Transverse colon (tissue), 4 donors: ENCODE data around the gene ITGA8. TPM values are rescaled to one million over a fixed set of nuclear protein-coding genes. Genes with fewer than 3 reads are reported as not detected.
"Not testable (repeated sequence)": the region's sequence is repeated elsewhere in the genome, so short reads cannot be mapped to it uniquely, and the experiment has no call there.

Source experiments
- DNase-seq: peaks from one replicate; pipeline ENCODE4 v3.0.0-alpha.2; 2019
- H3K27ac ChIP-seq, 4 donors: fragments of 200-600 bp; sonication (generic); 2 replicates each; pipeline ENCODE4 v1.5.1; 2016 to 2018; ENCODE audit warnings: inconsistent platforms in 4 of 4
- H3K27me3 ChIP-seq: fragments of 200-600 bp; sonication (generic); 2 replicates; pipeline ENCODE4 v1.5.1; 2017; ENCODE audit warnings: inconsistent platforms
- H3K36me3 ChIP-seq, 4 donors: fragments of 200-600 bp; sonication (generic); 2 replicates each; pipeline ENCODE4 v1.5.1; 2017 to 2019; ENCODE audit warnings: inconsistent platforms in 4 of 4
- H3K4me1 ChIP-seq, 4 donors: fragments of 200-600 bp; sonication (generic); 2 replicates each; pipeline ENCODE4 v1.5.1; 2017 to 2020; ENCODE audit warnings: inconsistent platforms in 4 of 4
- H3K4me3 ChIP-seq, 4 donors: fragments of 200-600 bp; sonication (generic); 1 replicate in 1 of 4; 2 replicates in 3 of 4; pipeline versions ENCODE4 v1.5.1 to v1.6.1; 2017 to 2019; ENCODE audit warnings: inconsistent platforms in 4 of 4
- H3K9me3 ChIP-seq, 2 donors: fragments of 200-600 bp; sonication (generic); 2 replicates each; pipeline ENCODE4 v1.5.1; 2017 to 2019; ENCODE audit warnings: inconsistent platforms in 2 of 2
- CTCF ChIP-seq, 5 experiments: fragments of 200-600 bp in 3 of 5; fragments of 450-650 bp in 2 of 5; sonication (generic) in 3 of 5; IDR thresholded peaks; 1 replicate in 2 of 5; 2 replicates in 3 of 5; pipeline ENCODE4 v1.5.1; 2016 to 2017; ENCODE audit warnings: antibody characterized with exemption in 5 of 5, inconsistent platforms in 3 of 5, mild to moderate bottlenecking in 2 of 5, moderate library complexity in 1 of 5
- EP300 ChIP-seq: sonication (generic); formaldehyde crosslinking; IDR thresholded peaks from one replicate; pipeline ENCODE4 v1.6.1; 2017; ENCODE audit warnings: antibody characterized with exemption, low read depth
- POLR2A ChIP-seq: fragments of 450-650 bp; IDR thresholded peaks from one replicate; pipeline ENCODE4 v1.6.1; 2016; ENCODE audit warnings: antibody characterized with exemption, mild to moderate bottlenecking, moderate library complexity
- POLR2AphosphoS5 ChIP-seq, 3 donors: sonication (generic); formaldehyde crosslinking; IDR thresholded peaks; one replicate each; pipeline ENCODE4 v1.6.1; 2016; ENCODE audit warnings: antibody characterized with exemption in 3 of 3
- WGBS, 2 donors: methylation state at CpG; one replicate each; pipeline ENCODE4 v1.1.5; 2018; ENCODE audit warnings: low coverage in 1 of 2; 5-methylcytosine and 5-hydroxymethylcytosine counted together
- in situ Hi-C, 4 donors: fragments of 200-750 bp; cut with MboI; loops; one replicate each; pipeline versions ENCODE4 v1.15.0 to v1.15.1; 2017; ENCODE audit warnings: low sequenced_read_pairs in 3 of 4, low pct_ligation_motif_present in 1 of 4, low pct_unique_long_range_greater_than_20kb in 1 of 4
- intact Hi-C: fragments of 100-400 bp; cut with DNase I; formaldehyde crosslinking; loops from one replicate; pipeline ENCODE4 v1.15.1; 2023; ENCODE audit warnings: low total_unique reads
- total RNA-seq, 4 donors: library from RNA; depleted of rRNA; stranded (reverse); fragments of >200 nt; gene quantifications; one replicate each; pipeline ENCODE4 v1.1.0, GENCODE V29; 2016

ITGA8 gene
- total RNA-seq, 4 donors from 2014 or later, result 1.4 to 4.9 (median 3.3) TPM; not detected in 1

- H3K36me3 ChIP-seq, result no peaks in the 10 kb centered on the region
- H3K27ac ChIP-seq, result no peak overlapping the region
- H3K27me3 ChIP-seq, result no peaks in the 10 kb centered on the region
- no peak for TF ChIP-seq POLR2AphosphoS5 (IDR thresholded peaks at IDR 0.05)
- no peak for TF ChIP-seq CTCF (IDR thresholded peaks at IDR 0.05)
- no peak for TF ChIP-seq EP300
- no peak for TF ChIP-seq POLR2A
- intact Hi-C loops (no loop called here), in situ Hi-C loops (no loop called here)
- DNase-seq, result no peak
- H3K4me1 ChIP-seq, result no peaks in the 10 kb centered on the region
- no peaks in the 10 kb centered on the region for H3K9me3 ChIP-seq
- no peak overlapping the region for H3K4me3 ChIP-seq
- WGBS, 2 donors, result 63 to 75% methylated on average over 2 to 3 of the region's 3 CpGs
Measured at GRCh38 chr10:15636446-15636845, 83.3 kb downstream of the ITGA8 start.

GRCh38 chr10:15632456-15633091 lies 87.1 kb downstream of the ITGA8 start:
- in situ Hi-C loops (no loop called here), intact Hi-C loops (no loop called here)
- TF ChIP-seq CTCF (IDR thresholded peaks at IDR 0.05) (no peak), EP300 (no peak), POLR2AphosphoS5 (IDR thresholded peaks at IDR 0.05) (no peak), POLR2A (no peak)
- Histone ChIP-seq H3K27ac (no peak overlapping the region), H3K4me1 (no peaks in the 10 kb centered on the region), H3K9me3 (no peaks in the 10 kb centered on the region), H3K27me3 (no peaks in the 10 kb centered on the region), H3K4me3 (no peak overlapping the region), H3K36me3 (no peaks in the 10 kb centered on the region)
- no peak for DNase-seq
- 56 to 66% methylated on average over 4 of the region's 4 CpGs for WGBS, 2 donors

GRCh38 chr10:15631205-15631604 lies 88.5 kb downstream of the ITGA8 start:
- DNase-seq, intact Hi-C loops: not testable (repeated sequence)
- WGBS, 2 donors, result 60 to 72% methylated on average over 2 to 3 of the region's 3 CpGs

GRCh38 chr10:15630353-15630752 lies 89.4 kb downstream of the ITGA8 start:
- in situ Hi-C loops (no loop called here), intact Hi-C loops (no loop called here)

More at GRCh38 chr10:15631205-15631604, 88.5 kb downstream of the ITGA8 start:
- H3K4me1 ChIP-seq, H3K27me3 ChIP-seq, H3K4me3 ChIP-seq, H3K9me3 ChIP-seq, H3K36me3 ChIP-seq, H3K27ac ChIP-seq, in situ Hi-C loops: not testable (repeated sequence)

More at GRCh38 chr10:15630353-15630752, 89.4 kb downstream of the ITGA8 start:
- Histone ChIP-seq H3K4me1 (no peaks in the 10 kb centered on the region), H3K27me3 (no peaks in the 10 kb centered on the region), H3K36me3 (no peaks in the 10 kb centered on the region), H3K4me3 (no peak overlapping the region), H3K9me3 (no peaks in the 10 kb centered on the region), H3K27ac (no peak overlapping the region)
- WGBS, 2 donors, result 94 to 98% methylated on average over 5 of the region's 5 CpGs
- TF ChIP-seq POLR2A, result no peak
- TF ChIP-seq EP300, result no peak
- TF ChIP-seq CTCF (IDR thresholded peaks at IDR 0.05), result no peak
- TF ChIP-seq POLR2AphosphoS5 (IDR thresholded peaks at IDR 0.05), result no peak
- no peak for DNase-seq
